LoVo (cell line): Measurements from ENCODE around the gene ESRRA.
"Not testable (repeated sequence)": the region's sequence is repeated elsewhere in the genome, so short reads cannot be mapped to it uniquely, and the experiment has no call there.

ENCODE experiments used
- DNase-seq: peaks from one replicate; pipeline ENCODE4 v3.0.0-alpha.2; 2016; ENCODE audit warnings: low spot score

ESRRA gene

DNA sequence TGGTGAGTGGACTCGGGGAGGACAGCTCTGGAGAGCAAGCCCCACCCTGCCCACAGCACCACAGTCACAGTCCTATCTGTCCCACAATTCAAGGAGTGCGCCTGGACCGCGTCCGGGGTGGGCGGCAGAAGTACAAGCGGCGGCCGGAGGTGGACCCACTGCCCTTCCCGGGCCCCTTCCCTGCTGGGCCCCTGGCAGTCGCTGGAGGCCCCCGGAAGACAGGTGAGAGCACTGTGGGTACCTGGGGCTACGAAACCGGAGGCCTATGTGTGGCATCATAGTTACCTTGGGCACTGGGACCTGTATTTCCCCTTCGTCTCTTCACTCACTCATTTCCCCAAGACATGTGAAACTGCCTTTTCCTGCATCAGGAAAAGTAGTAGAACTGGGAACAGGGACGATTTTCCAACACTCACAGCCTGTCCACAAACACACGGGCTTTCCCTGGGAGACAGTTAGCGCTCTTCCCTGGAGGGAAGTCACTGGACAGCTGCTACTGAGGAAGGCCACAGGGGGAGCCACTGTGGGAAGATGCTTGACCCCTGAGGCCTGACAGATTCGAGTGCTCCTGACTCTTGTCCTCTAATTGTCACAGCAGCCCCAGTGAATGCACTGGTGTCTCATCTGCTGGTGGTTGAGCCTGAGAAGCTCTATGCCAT lies 9.0 kb downstream of the ESRRA start:
- no peak for DNase-seq

DNA sequence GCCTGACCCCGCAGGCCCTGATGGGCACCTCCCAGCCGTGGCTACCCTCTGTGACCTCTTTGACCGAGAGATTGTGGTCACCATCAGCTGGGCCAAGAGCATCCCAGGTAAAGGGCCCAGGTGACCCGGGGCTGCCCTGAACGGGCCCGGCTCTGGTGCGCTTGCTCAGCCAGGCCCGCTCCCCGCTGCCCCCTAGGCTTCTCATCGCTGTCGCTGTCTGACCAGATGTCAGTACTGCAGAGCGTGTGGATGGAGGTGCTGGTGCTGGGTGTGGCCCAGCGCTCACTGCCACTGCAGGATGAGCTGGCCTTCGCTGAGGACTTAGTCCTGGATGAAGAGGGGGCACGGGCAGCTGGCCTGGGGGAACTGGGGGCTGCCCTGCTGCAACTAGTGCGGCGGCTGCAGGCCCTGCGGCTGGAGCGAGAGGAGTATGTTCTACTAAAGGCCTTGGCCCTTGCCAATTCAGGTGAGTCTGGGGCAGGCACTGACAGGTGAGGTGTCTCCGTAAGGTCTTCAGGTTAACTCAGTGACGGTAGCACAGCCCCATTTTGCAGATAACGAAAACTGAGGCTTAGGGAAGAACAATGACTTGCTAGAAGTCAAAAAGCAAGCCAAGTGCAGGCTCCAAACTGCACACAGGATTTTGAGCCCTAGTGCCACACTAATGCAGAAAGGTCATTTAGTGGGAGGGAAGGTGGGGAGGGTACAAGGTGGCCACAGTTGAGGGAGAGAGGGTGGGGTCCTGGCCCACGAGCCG lies 9.7 kb downstream of the ESRRA start:
- DNase-seq = no peak

DNA sequence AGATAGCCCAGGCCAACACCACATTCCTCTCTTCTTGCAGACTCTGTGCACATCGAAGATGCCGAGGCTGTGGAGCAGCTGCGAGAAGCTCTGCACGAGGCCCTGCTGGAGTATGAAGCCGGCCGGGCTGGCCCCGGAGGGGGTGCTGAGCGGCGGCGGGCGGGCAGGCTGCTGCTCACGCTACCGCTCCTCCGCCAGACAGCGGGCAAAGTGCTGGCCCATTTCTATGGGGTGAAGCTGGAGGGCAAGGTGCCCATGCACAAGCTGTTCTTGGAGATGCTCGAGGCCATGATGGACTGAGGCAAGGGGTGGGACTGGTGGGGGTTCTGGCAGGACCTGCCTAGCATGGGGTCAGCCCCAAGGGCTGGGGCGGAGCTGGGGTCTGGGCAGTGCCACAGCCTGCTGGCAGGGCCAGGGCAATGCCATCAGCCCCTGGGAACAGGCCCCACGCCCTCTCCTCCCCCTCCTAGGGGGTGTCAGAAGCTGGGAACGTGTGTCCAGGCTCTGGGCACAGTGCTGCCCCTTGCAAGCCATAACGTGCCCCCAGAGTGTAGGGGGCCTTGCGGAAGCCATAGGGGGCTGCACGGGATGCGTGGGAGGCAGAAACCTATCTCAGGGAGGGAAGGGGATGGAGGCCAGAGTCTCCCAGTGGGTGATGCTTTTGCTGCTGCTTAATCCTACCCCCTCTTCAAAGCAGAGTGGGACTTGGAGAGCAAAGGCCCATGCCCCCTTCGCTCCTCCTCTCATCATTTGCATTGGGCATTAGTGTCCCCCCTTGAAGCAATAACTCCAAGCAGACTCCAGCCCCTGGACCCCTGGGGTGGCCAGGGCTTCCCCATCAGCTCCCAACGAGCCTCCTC lies 10.6 kb downstream of the ESRRA start:
- DNase-seq = not testable (repeated sequence)

DNA sequence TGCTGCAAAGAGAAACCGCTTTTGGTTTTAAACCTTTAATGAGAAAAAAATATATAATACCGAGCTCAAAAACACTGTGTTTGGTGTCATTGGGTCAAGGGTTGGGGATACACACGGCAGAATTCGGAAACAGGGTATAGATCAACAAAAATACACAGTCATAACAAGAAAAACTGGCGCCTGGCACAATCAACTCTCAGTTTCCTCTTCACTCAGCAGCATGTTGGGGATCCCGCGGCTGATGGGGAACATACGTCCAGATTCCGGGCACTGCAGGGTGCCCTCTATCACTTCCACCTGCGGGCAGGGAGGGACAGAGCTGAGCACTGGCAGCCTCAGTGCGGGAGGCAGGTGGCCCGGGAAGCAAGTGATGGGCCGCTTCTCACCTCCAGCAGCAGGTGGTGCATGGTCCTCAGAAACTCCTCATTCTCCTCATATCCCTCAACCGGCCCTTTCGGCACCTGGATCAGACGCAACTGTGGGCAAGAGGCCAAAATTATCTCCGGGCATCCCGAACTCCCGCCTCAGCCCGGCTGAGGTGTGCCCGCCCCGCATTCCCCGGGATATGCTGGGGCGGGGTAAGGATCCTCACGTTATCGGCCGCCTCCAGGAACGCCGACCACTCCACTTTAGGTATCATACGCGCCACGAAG lies 11.5 kb downstream of the ESRRA start:
- DNase-seq = peak; percentile 73

DNA sequence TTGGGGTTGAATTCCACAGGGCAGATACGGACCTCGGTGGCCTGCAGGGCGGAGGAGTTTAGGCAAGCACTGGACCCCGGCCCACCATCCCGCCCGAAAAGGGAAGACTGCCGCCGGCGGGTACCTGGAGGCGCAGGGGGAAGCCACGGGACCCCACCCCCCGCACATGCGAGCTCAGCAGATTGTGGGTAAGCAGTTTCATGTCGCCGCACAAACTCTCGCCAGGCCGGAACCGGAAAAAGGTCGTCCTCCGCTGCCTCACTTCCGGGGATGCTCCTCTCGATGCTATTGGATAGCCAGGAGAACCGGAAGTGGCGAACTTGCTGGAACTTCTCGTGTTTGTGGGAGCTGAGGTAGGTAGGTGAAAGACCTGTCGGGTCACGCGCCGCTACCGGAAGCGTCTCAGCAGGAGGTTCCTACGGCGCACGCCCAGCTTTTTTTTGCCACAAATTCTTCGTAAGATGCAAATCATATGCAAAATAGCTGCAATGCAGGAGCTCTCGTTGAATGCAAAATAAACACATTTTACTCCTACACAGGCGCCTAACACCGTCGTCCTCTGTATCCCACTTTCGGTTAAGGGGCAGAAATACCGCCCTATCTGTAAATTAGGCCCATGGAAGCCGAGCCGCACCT lies 12.1 kb downstream of the ESRRA start, which contains the start of gene TRMT112:
TSS of gene TRMT112 (minus strand) at position 235 of the 636 bp plus-strand sequence. CDS start at position 202, 33 bp downstream.
- DNase-seq = peak; percentile 98

DNA sequence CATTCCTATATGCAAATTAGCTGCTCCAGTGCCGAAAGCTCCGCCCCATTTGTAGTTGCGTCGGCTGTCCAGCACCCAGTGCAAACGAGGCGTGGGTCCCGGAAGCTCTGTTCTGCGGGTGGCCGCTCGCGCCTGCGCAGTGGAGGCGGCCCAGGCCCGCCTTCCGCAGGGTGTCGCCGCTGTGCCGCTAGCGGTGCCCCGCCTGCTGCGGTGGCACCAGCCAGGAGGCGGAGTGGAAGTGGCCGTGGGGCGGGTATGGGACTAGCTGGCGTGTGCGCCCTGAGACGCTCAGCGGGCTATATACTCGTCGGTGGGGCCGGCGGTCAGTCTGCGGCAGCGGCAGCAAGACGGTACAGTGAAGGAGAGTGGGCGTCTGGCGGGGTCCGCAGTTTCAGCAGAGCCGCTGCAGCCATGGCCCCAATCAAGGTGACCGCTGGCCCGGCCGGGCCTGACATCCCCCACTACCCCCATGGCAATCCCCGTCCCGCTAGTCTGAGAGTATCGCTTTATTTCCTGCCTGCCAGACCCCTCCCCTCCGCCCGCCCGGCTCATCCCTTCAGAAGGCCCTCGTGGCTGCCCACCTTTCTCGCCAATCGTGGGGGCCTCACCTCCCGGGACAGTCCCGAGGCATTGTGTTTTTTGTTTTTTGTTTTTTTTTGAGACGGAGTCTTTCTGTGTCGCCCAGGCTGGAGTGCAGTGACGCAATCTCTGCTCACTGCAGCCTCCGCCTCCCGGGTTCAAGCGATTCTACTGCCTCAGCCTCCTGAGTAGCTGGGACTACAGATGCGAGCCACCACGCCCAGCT lies 12.8 kb downstream of the ESRRA start, which contains the start of gene PRDX5:
TSS of gene PRDX5 (plus strand) at position 161 of the 805 bp plus-strand sequence. CDS start at position 256, 95 bp downstream.
- peak; percentile 98 for DNase-seq

DNA sequence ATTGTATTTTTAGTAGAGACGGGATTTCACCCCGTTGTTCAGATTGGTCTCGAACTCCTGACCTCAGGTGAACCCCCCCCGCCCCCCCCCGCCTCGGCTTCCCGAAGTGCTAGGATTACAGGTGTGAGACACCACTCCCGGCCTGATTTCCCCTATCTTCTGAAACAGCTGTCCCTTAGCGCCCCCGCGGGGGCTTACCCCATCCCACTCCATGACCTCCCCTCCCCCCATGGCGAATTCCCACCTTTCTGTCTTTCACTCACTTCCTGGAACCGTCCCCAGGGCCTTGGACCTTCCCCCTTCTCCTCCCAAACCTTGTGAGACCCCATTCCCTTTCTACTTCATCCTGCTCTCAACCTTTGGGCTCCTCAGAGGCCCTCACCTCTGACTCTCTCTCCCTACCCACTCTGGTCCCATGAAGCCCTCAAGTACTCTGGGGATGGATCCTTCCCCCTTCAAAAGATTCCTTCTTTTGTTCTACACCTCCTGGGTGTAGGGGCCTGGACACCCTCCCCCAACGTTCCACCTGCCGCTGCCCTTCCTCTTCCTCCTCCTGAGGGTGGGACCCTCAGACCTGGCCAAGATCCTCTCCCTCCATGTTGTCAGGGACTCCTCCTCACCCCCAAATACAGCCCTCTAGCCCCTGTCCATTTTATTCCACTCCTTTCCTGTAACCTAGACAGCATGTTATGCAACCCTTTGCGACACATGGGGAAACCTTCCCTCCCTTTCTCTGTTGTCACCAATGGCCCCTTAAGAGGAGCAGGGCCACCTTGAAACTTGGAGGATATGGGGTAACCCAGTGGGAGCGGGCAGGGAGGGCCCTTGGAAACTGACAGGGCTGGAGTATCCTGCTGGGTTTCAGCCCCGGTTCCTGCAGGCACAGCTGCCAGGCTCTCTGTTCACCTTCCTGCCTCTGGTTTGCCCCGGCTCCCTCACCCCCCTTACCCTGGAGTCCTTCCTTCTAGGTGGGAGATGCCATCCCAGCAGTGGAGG lies 13.7 kb downstream of the ESRRA start:
- DNase-seq = no peak

DNA sequence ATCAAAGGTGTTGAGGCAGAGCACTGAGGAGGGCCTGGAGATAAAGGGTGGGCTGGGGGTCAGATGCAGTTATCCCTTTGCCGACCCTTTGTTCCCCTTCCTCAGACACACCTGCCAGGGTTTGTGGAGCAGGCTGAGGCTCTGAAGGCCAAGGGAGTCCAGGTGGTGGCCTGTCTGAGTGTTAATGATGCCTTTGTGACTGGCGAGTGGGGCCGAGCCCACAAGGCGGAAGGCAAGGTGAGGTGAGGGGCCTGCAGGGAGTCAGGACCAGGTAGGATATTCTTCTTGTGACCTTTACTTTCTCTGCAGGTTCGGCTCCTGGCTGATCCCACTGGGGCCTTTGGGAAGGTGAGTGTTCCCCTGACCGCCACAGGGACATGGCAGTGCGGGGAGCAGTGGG lies 15.2 kb downstream of the ESRRA start:
- no peak for DNase-seq

DNA sequence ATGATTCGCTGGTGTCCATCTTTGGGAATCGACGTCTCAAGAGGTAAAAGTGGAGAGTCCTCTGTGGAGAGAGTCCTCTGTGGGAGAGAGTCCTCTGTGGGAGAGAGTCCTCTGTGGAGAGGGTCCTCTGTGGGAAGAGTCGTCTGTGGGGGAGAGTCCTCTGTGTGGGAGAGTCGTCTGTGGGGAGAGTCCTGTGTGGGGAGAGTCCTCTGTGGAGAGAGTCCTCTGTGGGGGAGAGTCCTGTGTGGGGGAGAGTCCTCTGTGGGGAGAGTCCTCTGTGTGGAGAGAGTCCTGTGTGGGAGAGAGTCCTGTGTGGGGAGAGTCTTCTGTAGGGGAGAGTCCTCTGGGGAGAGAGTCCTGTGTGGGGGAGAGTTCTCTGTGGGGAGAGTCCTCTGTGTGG lies 15.7 kb downstream of the ESRRA start:
- no peak for DNase-seq

DNA sequence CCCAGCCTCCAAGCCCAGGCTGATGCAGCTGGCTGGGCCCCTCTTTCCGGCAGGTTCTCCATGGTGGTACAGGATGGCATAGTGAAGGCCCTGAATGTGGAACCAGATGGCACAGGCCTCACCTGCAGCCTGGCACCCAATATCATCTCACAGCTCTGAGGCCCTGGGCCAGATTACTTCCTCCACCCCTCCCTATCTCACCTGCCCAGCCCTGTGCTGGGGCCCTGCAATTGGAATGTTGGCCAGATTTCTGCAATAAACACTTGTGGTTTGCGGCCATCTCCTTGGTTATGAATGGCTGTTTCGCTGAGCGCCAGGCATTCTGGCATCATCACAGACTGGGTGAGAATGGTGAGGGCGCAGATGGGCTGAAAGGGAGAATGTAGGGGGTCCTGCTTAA lies 16.2 kb downstream of the ESRRA start:
- DNase-seq = no peak

DNA sequence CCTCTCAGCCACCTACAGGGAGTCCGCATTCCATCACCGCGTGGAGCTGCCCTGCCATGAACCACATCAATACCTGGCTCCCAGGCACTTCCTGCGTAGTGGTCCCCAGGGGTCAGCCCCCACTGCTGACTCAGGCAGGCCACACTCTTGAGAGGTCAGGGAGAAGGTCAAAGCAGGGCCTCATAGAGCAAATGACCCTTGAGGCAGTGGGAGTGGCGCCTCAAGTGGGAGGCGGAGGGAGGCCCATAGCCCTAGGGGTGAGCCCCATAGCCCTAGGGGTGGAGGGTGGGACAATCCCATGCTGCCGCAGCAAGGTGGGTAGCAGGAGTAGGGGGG lies 17.6 kb downstream of the ESRRA start:
- DNase-seq = no peak

DNA sequence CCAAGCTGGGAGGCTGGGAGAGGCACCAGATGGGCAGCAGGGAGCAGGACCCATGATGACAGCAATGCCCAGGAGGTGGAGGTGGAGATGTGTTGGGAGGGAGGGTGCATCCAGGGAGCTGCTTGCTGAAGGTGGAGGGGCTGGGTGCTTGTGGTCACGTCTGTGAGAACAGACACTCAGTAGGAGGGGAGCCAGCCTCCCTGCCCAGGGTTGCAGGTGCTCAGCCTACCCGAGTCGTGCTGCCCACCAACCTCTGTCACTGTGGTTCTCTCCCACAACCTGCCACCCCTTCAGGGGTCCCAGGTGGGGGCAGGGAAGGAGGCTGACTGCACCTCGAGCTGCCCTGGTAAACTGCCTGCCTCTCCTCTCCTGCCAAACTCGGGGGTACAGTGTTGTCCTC lies 18.0 kb downstream of the ESRRA start:
- no peak for DNase-seq

DNA sequence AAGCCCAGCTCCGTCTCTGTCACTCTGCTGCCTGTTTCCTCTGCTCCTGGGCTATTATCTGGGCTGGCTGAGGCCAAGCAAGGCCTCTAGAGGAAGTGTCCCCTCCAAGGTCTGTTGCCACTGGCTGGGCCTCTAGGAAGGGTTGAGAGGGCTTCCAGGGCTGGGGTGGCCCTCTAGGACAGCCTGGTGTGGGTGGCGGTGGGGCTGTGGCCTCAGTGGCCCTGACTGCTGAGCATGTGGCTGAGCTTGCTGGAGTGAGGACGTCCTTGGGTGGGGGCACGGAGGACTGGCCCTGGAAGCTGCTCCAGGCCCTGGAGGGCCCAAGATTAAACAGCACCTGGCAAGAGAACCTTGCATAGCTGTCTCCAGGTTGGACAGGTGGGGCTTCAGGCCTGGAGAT lies 18.7 kb downstream of the ESRRA start:
- not testable (repeated sequence) for DNase-seq

DNA sequence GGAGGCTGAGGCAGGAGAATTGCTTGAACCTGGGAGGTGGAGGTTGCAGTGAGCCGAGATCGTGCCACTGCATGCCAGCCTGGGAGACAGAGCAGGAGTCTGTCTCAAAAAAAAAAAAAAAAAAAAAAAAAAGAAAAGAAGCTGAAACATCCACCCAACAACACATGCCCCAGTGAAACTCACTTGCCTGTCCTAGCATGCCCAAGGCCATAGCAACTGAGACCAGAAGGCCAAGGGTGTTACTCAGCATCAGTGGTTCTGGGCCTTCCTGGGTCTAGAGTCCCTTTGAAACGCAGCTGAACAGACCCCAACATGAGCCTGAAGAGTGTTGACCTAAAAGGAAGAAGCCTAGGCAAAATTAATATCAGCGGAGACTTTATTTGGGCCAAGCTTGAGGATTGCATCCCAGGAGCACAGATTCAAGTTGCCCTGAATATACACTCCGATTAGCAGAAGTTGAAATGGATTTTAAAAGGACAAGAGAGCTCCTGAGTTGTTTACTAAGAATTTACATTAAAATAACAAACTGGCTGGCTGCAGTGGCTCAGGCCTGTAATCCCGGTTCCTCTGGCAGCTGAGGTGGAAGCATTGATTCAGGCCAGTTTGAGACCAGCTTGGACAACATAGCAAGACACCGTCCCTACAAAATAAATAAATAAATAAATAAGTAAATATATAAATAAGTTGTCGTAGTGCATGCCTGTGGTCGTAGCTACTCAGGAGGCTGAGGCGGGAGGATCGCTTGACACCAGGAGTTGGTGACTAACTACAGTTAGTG lies 19.6 kb downstream of the ESRRA start:
- DNase-seq = no peak

DNA sequence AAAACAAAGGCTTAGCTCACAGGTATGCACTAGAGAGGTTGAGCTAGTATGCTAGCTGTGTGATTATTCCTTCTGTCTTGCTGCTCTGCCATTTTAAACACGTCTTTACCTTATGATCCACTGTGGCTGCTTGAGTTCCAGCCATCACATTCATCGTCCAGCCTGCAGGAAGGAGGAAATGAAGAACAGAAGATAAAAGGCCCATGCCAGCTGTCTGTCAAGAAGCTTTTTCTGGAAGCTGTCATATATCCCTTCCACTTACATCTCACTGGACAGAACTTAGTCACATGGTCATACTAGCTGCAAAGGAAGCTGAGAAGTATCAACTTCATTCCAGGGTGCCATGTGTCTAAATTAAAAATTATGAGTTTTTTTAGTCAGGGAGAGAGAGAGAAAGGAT lies 22.1 kb downstream of the ESRRA start:
- no peak for DNase-seq

DNA sequence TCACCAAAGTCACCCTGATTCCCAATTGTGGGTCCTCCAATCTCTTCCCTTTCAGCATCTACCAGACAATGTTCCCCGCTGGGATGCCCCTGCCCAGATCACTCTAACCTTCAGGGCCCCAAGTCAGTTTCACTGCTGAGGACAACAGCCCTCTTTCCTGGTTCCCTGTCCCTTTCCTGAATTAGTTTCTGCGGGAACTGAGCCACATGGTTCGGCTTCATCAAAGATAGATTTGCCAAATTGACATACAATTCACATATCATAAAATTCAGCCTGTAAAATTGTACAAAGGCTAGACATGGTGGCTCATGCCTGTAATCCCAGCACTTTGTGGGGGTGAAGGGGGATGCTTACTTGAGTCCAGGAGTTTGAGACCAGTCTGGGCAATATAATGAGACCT lies 22.7 kb downstream of the ESRRA start:
- no peak for DNase-seq

DNA sequence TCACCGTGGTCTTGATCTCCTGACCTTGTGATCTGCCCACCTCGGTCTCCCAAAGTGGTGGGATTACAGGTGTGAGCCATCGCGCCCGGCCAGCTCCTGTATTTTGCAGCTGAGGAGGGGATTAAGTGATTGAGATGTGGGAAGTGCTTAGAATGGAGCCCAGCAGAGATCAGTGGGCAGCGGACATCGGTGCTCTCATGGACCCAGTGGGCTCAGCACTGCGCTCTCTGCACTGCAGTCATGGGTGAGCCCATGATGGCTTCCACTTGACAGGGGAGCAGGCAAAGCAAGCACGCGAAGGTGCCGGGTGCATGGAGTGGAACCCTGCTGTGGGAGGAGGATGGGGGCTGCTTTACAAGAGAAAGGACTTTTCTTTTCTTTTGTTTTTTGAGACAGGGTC lies 25.6 kb downstream of the ESRRA start:
- no peak for DNase-seq

DNA sequence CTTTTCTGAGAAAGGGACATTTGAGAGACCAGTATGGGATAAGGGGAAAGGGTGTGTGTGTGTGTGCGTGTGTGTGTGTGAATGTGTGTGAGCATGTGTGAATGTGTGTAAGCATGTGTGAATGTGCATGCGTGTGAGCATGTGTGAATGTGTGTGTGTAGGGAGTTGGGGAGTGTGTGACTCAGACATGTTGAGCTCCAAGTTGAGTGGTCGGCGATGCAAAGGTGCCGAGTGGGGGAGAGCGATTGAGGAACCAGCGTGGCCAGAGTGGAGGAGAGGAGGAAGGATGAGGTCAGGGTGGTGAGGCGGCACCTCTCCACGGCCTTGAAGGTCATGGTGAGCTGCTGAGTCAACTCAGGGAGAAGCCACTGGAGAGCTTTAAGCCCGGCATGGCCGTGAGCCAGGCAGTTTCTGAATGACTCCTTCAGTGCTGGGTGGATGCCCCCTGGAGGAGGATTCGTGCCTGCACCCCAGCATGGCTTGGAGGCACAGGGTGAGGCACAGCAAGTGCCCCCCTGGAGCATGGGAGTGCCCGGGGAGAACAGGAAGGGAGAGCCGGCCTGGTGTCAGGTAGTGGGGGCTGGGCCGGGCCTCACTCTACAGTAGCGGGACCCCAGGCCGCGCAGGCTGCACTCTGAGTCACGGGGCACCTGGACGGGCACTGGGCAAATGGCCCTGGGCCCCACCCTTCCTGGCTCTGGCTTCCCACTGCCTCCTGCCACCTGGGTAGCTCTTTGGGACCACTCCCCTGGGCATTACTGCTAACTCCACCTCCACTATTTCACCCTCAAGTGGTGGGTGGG lies 26.4 kb downstream of the ESRRA start:
- DNase-seq = peak; percentile 88
